GM21381 (cell line): Measurements from ENCODE around the gene ZBTB21.

Source experiments
- ATAC-seq: cut with Tn5 transposase; IDR thresholded peaks from one replicate; pipeline ENCODE4 v1.9.1; 2021; ENCODE audit warnings: mild to moderate bottlenecking, moderate library complexity; ENCODE audit not compliant: unreplicated experiment

Gene ZBTB21

GRCh38 chr21:42021371-42022090, 11.4 kb upstream of the ZBTB21 start:
- ATAC-seq, result no peak

DNA sequence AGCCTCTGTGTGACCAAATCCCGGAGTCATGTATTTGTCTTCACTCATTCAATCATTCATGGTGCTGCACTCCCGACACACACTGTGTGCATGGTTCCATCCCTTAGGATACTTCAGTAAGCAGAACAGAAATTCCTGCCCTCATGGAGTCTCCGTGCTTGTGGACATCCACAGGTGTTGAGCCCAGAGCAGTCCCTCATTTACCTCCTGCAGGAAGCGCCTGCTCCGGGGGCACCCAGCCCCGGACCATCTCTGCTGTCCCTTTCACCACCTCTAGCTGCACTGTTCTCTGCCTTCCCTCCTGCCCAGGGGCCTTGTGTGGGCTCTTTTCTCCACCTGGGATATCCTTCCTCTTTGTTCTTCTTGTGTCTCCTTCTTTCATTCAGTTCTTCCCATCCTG, 9.5 kb upstream of the ZBTB21 start:
- ATAC-seq, result no peak

DNA sequence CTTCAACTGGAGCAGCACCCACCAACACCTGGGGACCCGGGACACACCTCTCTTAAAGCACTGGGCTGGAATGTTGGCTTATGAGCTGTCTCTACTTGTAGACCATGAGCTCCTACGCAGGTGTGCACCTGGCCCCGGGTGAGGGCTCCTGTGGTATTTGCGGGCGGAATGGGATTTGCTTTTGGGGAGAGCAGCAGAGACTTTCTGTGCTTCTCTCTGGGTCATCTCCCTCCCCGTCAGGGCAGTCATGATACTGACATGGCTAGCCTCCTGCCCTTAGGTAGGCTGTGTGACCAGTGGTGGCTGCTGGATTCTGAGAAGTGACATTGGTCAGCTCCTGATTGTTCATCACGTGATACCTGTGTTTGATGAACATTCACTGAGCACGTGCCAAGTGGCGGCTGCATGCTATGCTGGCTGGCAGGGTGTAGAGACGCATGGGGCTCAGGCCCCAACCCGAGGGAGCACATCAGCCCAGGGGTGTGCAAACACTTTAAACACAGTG, 9.0 kb upstream of the ZBTB21 start:
- ATAC-seq, result no peak

DNA sequence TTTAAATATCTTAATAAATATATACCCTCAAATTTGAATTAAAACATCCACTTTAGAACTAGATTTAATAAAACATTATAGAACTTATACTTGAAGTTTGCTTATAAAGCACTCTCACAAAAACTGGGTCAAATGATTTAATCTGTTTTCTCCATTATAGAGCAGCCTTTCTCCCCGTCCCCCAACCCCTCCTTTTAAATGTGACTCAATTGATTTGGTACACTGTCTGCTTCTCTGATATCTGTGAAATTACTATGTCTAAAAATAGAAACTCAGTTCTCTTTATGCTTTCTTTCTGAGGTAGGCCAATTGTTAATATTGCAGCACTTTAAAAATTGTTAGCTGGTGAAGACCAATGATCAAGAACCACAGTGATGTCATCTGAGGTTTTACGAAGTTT, 6.9 kb upstream of the ZBTB21 start:
- ATAC-seq, result no peak

GRCh38 chr21:42016364-42016985, 6.3 kb upstream of the ZBTB21 start:
- ATAC-seq, result no peak

DNA sequence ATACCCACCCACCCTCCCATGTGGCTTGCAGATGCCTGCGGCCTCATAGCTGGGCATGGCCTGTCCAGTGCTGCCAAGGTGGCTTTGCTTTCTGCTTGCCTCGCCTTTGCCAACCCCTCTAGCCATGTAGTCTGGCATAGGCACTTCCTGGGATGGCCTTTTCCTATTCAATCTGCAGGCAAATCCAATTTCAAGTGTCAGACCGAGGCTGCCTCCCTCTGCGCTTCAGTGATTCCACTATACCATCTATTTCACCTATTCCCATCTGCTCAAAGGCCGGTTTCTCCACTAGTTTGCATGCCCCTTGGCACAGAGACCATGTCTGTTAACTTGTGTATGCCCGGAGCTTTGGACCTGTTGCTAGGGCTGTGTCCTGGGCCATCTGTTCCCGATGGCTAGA, 3.8 kb upstream of the ZBTB21 start:
- ATAC-seq, result no peak

- ATAC-seq, result no peak
Observed at GRCh38 chr21:42013376-42013775, 3.2 kb upstream of the ZBTB21 start.

GRCh38 chr21:42012763-42013329, 2.7 kb upstream of the ZBTB21 start:
- ATAC-seq, result no peak

GRCh38 chr21:42012344-42012743, 2.2 kb upstream of the ZBTB21 start:
- ATAC-seq, result no peak

- peak; percentile 20 for ATAC-seq
Observed at GRCh38 chr21:42010507-42011495, 641 bp upstream of the ZBTB21 start.

DNA sequence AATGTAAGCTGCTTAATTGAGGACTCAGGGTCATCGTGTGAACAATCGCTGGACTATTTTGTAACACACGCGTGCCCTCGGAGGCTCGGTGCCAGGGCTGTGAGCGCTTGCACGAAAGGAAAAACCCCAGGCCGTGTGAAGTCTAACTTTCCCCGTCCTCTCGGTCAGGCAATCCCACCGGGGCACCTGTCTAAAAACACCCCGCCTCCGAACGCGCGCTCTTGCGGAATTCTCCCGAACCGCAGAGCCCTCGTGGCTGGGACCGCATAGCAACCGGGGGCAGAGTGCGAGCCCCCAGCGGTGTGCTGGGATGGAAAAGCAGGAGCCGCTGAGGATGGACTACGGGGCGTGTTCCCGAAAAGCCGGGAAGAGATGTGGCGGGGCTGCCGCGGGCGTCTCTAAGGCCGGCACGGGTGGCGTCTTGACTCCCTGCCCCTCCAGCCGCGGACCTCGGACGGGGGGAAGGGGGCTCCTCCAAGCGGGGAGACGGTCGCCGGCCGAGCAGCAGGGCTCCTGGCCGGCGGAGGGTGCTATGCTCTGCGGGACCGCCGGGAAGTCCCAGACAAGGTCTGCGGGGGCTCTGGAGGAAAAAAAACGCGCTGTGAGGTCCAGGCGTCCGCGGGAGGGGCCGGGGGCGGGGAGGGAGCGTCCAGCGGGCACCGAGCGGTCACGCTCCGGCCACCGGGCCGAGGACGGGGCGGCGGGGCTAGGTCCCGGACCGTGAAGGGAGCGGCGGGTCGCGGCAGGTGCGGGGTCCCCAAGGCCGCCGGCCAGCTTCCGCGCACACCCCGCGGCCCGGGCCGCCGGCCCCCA, 936 bp downstream of the ZBTB21 start:
- peak; percentile 26 for ATAC-seq

DNA sequence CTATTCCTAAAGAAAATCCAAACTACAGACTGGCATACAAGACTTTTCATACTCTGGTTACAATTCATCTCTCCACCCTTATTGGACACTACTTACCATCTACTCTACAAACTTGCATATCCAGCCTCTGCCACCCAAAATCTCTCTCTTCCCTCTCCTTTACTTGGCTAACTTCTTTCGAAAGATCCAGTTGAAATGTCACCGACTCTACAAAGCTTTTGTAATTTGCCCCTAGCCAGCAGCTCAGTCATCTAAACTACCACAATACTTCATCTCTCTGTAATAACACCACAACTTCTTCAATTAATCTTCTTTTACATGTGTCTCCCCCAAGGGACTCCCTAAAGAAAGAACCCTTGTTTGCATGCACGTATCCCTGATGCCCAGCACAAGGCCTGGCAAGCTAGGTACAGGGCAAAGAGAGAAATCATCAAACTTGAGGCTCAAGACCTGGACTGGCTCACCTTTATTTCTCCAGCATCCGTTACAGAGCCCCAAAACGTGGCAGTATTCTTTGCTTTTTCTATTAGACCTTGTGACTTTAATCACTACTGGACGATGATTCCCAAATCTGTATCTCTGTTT, 2.7 kb downstream of the ZBTB21 start:
- no peak for ATAC-seq

DNA sequence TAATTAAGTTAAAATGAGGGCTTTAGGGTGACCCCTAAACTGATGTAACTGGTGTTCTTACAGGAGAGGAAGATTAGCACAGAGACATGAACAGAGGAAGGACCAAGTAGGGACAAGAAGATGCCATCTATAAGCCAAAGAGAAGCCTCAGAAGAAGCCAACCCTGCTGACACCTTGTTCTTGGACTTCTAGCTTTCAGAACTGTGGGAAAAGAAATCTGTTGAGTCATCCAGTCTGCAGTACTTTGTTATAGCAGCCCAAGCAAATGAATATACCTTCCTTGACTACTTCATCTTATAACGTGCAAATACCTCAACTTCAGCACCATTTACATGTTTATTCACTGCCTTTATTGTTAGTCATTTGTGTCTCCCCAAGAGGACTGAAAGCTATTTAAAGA, 3.4 kb downstream of the ZBTB21 start:
- no peak for ATAC-seq

DNA sequence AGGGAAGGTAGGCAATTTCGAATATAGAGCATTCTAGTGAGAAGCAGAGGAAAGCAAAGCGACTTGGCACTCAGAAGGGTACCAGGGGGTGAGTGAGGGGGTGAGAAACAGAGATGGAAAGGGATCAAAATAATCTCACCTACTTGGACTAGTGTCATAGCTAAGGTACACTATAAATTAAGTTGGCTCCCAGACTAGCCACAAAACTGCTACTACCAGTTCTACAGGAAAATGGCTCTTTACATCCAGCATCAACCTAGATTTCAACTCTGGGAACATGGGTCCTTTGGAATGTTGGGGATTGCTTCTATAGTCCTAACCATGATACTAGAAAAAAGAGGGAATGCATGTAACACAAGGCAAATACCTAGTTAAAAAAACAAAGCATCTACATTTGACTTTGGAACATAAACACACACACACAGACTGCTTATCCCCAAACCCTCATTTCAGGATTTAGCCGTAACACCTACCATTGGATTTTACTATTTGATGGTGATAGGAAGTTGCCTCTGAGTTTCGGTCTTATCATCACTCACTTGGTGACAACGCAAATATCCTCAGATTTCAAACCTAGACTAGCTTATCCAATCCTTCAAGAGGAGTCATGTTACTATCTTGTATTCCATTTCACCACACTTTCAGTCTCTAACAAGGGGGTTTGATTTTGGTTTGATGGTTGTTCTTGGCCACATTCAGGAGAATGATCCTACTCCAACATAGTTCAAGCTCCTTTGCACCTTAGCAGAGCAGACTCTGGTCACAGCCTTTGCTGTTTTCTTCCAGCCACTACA, 5.6 kb downstream of the ZBTB21 start:
- no peak for ATAC-seq

- ATAC-seq, result no peak
Observed at GRCh38 chr21:42003051-42003461, 7.1 kb downstream of the ZBTB21 start.

DNA sequence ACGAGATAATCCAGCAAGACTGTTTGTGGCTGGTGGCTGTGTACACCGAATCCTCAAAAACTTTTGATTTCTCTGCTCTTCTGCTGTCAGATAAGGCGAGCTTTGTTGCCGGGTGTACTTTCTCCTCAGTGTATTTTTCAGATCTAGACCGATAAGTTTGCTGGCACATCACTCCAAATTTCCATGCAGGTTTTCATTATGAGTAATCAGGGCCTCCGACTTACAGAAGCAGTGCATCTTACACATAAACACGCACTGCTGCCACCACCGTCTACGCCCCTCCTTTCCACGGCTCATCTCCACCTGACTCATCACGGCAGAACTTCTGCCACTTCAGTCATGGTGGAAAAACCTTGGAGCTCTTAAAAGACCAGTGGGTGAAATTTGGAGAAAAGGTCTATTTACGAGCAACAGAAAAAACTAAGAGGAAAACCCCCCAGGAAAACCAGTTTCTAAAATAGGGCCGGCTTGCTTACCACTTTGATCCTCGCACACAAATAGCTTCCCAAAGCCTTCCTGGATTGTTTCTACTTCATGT, 7.7 kb downstream of the ZBTB21 start:
- peak; percentile 78 for ATAC-seq

GRCh38 chr21:42001781-42002180, 8.4 kb downstream of the ZBTB21 start:
- no peak for ATAC-seq

- no peak for ATAC-seq
Observed at GRCh38 chr21:42000908-42001307, 9.3 kb downstream of the ZBTB21 start.

- no peak for ATAC-seq
Observed at GRCh38 chr21:41997657-41998056, 12.5 kb downstream of the ZBTB21 start.
